ENCODE data around the gene TTLL12.

DNA sequence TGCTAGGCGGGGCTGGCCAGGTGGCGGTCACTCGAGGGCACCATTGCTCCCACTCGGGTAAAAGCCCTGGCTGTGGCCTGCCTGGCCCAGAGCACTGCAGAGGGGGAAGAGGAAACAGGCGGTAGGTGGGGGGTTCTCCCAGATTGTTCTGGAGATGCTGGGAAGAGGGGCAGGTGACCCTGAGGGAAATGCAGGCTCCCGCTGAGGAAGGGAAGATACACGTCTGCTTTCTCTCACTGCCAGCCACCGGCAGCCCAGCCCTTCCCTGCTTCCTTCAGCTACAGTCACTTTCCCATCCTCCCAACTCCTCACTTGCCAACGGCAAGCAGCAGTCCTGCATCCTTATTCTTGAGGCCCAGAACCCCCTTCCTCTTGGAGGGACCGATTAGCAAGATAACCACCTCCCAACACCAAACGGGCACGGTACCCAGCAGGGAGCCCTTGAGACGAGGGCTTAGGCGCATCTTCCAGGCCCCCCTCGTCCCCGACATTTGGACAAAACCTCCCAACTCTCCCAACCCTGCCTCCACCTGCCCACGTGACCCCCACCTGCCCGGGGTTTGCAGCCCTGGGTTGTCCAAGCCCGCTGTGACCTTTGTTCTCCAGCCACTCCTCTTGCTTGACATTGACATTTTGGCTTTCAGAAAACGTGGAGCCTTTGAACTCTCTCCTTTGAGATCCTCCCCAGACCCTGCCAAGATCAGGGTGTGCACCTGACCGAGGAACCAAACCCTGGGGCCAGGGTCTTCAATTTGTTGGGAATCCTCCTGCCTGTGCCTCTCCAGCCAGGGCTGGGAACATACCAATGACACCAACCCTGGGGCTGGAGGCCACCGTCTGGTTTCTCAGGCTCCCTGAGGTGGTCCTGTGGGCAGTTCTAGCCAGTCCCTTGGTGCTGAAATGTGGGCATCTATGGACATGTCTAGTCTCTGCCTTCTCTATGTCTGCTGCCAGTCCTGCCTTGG is 48.8 kb upstream of the TTLL12 start:
- TF ChIP-seq CTCF (IDR thresholded peaks at IDR 0.05): no peak
- no peak for TF ChIP-seq ZFX (IDR thresholded peaks at IDR 0.05; ENCODE audit: borderline replicate concordance)

Measured in 22Rv1 (cell line).